ENCODE data around the gene XCR1.

Gene XCR1

GRCh38 chr3:45981346-45982074 lies 45.8 kb downstream of the XCR1 start:
- no peak for DNase-seq

GRCh38 chr3:45980819-45981218 lies 46.5 kb downstream of the XCR1 start:
- no peak for DNase-seq

GRCh38 chr3:45980229-45980813 lies 47.0 kb downstream of the XCR1 start:
- DNase-seq: no peak

DNA sequence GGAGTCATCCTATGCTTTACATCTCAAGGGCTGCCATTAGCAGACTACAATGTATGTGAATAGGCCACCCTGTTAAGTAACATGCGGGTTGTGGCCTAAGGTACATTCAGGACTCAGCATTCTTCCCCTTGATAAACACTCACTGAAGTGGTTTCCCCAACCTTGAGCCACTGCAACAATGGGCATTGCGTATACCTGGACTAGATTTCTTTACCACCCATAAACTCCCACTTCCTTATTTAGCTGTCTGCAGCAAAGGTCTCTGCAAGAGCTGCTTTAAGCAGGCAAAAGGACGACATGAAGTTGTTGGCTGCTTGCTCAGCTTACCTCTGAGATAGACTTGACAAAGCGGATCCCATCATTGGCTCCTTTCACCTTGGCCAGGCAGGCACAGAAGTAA lies 47.9 kb downstream of the XCR1 start:
- DNase-seq: no peak

GRCh38 chr3:45978006-45978761 lies 49.1 kb downstream of the XCR1 start:
- no peak for DNase-seq

DNA sequence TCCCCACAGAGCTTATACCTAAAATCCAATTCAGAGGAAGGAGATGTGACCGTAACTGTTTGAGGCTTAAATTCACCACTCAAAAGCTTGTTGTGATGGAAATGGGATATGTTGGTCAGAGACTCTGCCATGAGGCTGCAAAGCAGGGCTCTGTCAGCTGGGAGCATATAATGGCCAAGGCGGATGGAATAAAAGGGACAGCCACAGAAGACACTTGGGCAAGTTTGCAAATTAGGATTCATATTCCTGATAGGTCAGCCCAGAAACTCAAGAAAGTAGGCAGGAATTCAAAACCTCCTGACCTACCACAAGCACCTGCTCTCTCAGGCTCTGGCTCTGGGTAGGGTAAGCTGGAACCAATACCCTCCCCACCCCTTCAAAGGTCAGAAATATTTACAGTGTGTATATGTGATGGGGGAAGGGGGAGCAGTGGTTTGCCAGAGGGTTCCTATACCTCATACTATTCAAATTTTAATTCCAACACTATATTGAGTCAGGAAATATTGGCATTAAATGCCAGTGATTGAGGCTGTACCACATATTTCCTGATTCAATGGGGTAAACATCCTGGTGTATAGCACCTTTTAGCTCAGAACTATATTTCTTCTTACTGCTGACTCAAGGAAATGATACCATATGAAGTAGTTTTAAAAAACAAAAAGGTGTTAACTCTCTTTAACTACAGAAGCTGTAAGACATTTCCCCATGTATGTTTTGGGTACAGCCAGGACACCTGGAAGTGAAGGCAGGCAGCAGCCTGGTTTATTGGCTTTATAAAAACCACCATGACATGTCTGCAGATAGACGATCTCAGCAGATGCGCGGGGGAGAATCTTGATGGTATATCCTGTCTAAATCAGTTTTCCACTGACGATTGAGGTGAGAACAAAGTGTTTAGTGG lies 50.8 kb downstream of the XCR1 start:
- DNase-seq: no peak

- DNase-seq: no peak
Measured at GRCh38 chr3:45975686-45976085, 51.6 kb downstream of the XCR1 start.

- no peak for DNase-seq
Measured at GRCh38 chr3:45974686-45975085, 52.6 kb downstream of the XCR1 start.

DNA sequence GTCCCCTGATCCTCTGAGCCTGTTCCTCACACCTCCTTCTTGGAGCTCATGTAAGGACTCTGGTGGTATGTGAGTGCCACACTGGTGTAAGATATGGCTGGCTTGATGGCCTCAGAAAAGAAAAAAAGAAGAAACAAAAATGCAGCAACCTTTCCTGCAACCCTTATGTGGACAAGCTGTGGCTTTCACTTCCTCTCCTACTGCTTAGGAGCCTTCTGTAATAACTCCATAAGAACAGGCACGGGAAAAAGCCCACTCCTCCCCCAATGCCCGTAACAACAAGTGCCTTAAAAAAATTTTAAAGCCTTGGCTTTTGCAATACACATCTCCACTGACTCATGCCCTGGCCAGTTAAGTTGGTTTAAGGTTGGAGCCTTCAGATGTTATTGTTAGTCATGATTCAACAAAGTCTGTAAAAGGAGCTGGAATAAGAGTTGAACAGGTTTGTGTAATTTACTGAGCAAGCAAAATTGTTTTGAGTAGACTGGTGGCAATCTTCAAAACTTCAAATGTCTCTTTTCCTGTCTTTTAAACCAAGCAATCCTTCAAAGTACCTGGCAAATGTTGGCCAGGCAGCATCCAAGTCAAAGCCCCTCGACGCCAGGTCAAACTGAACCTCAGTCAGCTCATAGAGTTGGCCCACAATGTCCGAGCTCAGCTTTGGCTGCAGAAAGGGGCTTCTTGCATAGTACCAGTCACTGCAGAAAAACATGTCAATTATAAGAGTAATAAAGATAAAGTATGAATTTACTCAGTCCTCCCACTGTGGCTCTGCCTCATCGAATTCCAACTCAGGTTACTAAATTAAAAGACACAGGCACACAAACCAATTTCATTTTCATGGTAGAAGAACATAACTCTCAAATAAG lies 54.5 kb downstream of the XCR1 start:
- no peak for DNase-seq

GRCh38 chr3:45969953-45970352 lies 57.3 kb downstream of the XCR1 start:
- DNase-seq: no peak

GRCh38 chr3:45969116-45969515 lies 58.2 kb downstream of the XCR1 start:
- DNase-seq: no peak

- no peak for DNase-seq
Measured at GRCh38 chr3:45968706-45969105, 58.6 kb downstream of the XCR1 start.

GRCh38 chr3:45968149-45968548 lies 59.1 kb downstream of the XCR1 start:
- DNase-seq: no peak

DNA sequence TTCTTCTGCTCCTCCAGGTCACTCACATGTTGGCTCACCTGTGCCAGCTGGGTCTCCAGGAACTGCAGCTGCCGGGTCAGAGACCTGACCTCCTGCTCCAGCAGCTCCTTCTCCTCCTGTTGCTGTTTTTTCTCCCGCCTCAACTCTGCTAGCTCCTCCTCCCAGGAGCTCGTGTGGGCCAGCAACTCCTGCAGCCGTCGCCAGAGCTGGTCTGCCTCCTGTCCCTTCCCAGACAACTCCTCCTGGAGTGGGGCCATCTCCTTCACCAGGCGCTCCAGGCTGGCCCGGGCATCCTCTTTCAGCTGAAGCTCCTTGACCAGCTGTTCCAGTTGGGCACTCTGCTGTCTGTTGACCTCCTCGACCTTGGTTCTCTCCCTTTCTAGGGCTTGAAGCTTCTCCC lies 59.6 kb downstream of the XCR1 start:
- no peak for DNase-seq
